NCI-H128 (cell line): ENCODE data around the gene DDR1.
"Not testable (repeated sequence)": the region's sequence is repeated elsewhere in the genome, so short reads cannot be mapped to it uniquely, and the experiment has no call there.

ENCODE experiments used
- DNase-seq: peaks from one replicate; lab custom pipeline; 2025; ENCODE audit not compliant: unreplicated experiment; lab: John Stamatoyannopoulos, UW

DDR1 gene

DNA sequence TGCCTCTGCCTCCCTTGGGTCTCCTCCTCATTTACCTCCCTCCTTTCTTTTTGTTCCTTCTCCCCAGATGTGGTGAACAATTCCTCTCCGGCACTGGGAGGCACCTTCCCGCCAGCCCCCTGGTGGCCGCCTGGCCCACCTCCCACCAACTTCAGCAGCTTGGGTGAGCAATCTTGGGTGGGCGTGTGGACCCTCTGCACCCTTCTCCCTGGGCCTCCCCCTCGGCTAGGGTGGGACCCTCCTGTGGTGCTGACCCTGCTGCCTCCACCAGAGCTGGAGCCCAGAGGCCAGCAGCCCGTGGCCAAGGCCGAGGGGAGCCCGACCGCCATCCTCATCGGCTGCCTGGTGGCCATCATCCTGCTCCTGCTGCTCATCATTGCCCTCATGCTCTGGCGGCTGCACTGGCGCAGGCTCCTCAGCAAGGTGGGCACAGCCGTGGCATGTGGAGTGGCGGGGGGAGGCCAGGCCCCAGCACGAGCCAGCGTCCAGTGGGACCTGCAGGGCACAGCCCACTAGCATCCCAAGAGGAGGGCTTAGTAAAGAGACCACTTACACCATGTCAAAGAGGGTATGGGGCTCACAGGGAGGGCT, 8.8 kb downstream of the DDR1 start:
- no peak for DNase-seq

DNA sequence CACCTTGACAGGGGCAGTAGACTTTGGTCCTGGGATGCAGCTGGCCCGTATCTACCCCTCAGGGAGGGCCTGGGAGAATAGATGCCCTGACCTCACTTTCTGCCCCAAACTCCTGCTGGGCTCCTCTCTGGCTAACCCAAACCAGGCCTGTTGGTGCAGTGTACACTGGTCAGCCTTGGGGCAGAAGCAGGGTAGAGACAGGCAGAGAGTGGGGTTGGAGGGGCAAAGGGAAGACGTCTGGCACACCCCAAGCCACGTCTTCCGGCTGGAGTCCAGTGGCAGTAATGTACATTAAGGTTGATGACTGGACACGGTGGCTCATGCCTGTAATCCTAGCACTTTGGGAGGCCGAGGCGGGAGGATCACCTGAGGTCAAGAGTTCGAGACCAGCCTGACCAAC, 9.3 kb downstream of the DDR1 start:
- DNase-seq = no peak

DNA sequence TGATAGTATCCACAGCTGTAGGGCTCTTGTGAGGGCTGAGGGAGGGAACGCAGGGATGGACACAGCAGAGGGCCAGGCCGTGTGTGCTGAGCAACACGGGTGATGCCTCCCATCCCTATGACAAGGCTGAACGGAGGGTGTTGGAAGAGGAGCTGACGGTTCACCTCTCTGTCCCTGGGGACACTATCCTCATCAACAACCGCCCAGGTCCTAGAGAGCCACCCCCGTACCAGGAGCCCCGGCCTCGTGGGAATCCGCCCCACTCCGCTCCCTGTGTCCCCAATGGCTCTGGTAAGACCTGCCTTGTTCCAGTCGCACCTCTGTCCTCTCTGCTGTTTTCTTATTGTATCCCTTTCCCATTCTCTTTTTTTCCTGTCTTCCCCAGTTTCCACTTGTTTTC, 10.1 kb downstream of the DDR1 start:
- no peak for DNase-seq

DNA sequence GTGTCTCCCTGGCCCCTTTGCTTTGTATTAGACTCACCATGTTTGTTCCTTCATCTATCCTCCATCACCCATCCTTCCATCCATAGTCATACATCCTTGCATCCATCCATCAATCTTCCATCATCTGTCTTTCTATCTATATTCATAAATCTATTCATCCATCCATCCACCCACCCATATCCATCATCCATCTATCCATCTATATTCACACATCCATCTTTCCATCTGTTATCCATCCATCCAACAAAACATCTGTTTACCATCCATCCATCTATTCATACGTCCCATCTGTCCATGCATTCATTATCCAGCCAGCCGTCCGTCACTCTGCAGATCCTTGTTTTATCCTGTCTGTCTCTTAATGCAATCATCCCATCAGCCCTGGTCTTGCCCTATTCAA, 10.6 kb downstream of the DDR1 start:
- DNase-seq = no peak

DNA sequence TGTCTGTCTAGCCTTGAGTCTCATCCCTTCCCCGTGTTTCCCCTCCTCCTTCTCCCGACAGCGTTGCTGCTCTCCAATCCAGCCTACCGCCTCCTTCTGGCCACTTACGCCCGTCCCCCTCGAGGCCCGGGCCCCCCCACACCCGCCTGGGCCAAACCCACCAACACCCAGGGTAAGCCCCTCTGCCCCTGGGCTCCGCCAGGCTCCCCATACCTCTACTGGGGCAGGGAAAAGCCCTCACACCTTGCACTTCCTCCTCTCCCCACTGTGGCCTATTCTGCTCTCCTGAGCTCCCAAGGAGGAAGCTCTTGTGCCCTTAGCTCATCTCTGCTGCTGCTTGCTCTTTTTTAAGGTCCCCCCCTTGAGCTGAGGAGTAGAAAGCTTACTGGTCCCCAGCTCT, 11.0 kb downstream of the DDR1 start:
- DNase-seq = no peak

DNA sequence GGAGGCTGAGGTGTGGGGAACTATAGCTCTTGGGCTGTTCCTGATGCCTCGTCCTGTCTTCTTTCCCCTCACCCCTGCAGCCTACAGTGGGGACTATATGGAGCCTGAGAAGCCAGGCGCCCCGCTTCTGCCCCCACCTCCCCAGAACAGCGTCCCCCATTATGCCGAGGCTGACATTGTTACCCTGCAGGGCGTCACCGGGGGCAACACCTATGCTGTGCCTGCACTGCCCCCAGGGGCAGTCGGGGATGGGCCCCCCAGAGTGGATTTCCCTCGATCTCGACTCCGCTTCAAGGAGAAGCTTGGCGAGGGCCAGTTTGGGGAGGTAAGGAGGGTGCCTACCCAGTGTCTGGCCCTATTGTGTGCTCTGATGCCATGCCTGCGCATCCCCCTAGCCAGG, 12.2 kb downstream of the DDR1 start:
- no peak for DNase-seq

DNA sequence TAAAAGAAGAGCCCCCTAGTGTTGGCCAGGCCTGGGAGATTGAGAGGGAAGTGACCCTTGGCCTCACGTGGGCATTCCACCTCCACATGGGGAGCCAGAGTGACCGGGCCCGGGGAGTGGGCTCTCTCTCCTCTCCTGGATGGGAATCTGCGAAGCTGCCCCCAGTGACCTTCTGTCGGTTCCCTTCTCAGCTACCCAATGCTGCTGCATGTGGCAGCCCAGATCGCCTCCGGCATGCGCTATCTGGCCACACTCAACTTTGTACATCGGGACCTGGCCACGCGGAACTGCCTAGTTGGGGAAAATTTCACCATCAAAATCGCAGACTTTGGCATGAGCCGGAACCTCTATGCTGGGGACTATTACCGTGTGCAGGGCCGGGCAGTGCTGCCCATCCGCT, 13.6 kb downstream of the DDR1 start:
- no peak for DNase-seq

DNA sequence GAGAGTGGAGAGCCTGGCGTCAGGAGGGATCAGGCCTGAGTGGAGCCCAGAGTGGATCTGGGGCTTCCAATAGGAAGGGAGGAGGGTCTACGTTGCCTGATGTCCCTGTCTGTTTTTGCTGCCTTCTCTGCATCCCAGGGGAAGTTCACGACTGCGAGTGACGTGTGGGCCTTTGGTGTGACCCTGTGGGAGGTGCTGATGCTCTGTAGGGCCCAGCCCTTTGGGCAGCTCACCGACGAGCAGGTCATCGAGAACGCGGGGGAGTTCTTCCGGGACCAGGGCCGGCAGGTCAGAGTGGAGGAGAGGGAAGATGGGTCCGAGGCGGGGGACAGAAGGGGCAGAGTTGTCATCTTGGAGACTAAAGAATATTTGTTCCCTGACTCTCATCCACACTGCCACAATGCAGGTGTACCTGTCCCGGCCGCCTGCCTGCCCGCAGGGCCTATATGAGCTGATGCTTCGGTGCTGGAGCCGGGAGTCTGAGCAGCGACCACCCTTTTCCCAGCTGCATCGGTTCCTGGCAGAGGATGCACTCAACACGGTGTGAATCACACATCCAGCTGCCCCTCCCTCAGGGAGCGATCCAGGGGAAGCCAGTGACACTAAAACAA, 14.5 kb downstream of the DDR1 start:
- DNase-seq = no peak

DNA sequence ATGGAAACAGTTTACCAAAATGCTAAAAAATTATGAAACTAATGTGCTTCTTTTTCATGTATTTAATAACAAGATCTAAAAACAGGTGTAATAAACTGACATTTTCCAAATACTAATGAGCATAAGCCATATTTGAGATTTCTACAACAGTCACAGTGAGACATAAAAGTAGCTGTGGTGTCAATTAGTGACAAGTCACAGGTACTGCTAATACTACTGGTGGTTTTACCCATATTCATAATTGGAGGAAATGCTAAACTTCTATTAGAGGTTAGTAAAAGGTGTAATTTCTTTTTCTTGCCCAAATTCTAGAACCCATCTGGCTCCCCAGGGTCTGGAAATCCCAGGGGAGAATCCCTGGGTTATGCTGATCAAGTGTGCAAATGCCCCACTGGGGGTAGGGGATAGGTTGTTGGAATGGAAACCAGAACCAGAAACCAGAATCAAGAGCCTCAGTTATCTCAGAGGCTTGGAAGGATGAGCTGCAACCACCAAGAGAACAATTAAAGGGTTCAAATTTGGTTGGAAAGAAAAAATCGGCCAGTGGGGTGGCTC, 16.6 kb downstream of the DDR1 start:
- no peak for DNase-seq

DNA sequence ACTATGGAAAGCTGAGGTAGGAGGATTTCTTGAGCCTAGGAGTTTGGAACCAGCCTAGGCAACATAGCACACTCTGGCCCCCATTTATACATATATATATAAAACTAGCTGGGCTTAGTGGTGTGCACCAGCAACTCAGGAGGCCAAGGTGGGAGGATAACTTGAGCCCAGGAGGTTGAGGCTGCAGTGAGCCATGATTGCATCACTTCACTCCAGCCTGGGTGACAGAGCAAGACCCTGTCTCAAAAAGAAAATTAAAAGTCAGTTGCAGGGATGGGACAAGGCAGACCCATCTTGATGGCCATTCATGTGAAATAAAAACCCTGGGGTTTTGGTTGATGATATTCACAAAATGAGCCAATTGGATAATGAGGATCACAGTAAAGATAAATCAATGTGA, 17.1 kb downstream of the DDR1 start:
- no peak for DNase-seq

DNA sequence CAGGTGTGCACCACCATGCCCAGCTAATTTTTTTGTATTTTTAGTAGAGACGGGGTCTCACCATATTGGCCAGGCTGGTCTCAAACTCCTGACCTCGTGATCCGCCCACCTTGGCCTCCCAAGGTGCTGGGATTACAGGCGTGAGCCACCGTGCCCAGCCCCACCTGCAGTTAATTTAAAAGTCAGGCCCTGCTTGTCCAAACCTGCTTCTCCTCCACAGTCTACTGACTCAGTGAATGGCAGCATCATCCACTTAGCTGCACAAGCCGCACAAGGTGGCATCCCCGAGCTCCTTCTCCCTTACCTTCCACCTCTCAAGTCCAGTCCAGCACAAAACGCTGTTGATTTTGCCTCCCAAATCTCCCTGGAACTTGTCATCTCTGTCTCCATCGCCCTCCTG, 17.9 kb downstream of the DDR1 start:
- not testable (repeated sequence) for DNase-seq

DNA sequence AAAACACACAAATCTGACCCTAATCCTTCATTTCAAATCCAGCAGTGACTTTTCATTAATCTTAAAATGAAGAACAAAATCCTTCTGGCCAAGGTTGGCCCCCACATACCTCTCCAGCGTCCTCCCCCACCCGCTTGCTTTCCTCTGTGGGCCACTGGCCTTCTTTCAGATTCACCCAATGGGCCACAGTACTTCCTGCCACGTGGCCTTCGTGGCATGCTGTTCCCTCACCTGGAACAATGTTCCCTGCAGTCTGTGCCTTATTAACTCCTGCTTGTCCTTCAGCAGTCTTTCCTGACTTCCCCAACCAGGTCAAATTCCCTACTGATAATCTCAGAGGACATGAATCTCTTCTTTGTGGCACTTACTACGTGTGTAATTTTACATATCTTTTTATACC, 18.4 kb downstream of the DDR1 start:
- DNase-seq = no peak

DNA sequence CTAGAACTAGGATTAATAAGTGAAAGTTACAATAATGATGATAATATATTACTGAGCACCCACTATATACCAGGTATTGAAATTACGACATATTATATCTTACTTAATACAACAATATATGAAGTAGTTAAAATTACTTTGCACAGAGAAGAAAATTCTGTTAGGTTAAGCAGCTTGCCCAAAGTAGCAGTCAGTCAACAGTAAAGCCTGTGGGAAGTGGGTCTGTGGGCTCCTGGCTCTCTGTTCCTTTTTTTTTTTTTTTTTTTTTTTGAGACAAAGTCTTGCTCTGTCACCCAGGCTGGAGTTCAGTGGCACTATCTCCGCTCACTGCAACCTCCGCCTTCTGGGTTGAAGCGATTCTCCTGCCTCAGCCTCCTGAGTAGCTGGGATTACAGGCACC, 18.9 kb downstream of the DDR1 start:
- no peak for DNase-seq

DNA sequence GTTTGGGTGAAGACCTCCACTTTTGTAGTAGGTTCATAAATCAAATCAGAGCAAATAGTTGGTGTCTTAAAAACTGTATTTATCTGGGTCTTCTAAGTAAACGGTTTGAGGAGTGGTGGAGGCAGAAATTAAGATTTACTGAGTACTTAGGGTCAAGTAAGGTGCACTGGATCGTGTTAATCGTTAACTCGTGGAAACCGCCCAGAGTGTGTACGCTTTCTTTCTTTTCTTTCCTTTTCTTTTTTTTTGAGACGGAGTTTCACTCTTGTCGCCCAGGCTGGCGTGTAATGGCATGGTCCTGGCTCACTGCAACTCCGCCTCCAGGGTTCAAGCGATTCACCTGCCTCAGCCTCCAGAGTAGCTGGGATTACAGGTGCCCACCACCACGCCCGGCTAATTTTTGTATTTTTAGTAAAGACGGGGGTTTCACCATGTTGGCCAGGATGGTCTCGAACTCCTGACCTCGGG, 23.0 kb downstream of the DDR1 start:
- DNase-seq = not testable (repeated sequence)

DNA sequence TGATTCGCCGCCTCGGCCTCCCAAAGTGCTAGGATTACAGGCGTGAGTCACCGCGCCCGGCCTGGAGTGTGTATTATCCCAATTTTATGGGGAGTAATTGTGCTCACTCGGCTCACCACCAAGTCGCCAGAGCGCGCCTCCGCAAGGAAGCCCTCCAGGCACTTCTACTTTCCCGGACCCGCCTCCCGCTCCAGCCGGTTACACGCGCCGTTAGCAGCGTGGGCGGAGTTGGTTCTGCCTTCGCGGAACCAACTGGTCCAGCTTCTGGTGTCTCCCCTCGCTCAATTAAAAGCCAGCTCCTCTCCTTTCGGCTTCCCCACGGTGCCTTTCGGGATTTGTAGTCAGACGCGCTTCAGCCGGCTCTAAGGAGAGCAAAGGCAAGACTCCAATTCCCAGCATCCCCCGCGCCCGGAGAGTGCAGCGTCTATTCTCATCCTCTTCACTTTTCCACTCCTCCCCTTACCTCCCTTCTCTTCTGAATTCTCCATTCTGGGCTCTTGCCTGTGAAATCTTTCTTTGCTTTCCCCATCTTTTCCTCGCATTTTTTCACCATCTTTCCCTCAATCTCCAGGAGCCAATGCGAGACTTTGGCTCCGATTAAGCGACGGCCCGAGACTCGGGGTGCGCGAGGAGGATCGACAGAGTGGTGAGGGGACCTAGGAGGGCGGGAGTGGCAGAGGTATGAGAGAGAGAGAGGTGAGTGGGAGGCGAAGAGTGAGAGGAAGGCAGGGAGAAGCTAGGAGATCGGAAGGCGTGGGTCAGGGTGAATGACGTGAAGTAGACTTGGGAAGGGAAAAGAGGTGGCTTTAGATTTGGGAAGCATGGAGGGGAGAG, 23.7 kb downstream of the DDR1 start, which contains the start of gene GTF2H4:
TSS of gene GTF2H4 (plus strand) at position 450 of the 834 bp plus-strand sequence.
- peak; percentile 97 for DNase-seq

DNA sequence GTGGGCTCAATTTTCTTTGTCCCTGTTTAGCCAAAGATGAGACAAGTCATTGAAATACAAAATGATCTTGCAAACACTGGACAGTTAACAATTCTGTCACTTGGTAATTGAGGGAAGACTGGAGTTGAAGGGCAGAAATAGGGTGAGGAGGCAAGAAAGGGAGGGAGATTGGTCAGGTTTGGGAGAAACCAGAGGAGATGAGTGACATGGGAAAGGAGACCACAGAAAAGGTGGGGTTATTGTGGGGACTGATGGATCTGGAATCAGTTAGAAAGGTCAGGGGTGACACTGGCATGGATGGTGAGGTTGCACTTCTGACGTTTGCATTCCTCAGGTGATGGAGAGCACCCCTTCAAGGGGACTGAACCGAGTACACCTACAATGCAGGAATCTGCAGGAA, 24.4 kb downstream of the DDR1 start:
- DNase-seq = no peak

DNA sequence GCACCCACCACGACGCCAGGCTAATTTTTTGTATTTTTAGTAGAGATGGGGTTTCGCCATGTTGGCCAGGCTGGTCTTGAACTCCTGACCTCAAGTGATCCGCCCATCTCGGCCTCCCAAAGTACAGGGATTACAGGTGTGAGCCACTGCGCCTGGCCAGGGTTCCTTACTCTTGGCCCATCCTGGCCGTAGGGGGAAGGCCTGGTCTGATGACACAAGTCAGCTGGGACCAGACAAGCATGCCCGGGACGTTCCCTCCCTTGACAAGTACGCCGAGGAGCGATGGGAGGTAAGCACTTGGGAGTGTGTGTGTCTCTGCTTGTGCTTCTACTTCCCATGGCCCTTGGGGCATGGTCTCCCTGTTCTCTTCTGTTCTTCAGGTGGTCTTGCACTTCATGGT, 26.2 kb downstream of the DDR1 start:
- not testable (repeated sequence) for DNase-seq

DNA sequence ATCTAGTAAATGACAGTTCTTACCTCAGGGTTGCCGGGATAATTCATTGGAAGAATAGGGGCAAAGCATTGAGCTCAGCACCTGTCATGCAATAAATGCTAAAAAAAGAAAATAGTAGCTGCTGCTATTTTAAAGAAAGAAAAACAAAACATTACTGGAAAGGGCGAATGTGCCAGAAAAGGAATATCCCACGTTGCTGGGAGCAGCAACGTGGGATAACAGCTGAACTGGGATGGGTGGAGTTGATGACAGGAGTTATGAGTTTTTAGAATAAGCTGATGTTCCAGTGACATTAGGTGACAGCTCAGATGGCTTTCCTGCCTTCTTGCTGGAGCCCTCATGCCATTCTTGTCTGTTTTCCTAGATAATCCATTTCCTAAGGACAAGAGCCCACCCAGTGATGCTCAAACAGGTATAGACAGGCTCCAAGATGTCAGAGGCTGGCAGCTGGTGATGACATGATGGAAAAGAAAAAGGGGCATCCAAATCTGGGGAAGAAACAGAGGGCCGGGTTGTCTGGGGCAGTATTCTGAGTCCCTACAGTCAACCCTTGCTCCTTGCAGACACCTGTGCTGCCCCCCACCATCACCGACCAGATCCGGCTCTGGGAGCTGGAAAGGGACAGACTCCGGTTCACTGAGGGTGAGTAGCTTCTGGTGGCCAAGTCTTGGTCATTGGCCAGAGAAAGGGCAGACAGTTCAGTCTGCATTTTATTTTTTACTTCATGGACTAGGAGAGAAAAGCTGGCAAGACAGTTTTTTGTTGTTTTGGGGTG, 28.6 kb downstream of the DDR1 start:
- DNase-seq = no peak

DNA sequence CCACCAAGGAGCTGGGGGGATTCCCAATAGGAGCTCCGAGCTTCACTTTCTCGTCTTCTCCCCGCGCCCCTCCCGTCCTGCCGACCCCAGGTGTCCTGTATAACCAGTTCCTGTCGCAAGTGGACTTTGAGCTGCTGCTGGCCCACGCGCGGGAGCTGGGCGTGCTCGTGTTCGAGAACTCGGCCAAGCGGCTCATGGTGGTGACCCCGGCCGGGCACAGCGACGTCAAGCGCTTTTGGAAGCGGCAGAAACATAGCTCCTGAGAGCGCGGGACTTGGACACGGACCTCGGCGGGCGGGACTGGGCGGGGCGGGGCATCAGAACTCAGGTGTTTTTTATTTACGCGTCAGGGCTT, 29.4 kb downstream of the DDR1 start:
- DNase-seq = no peak

DNA sequence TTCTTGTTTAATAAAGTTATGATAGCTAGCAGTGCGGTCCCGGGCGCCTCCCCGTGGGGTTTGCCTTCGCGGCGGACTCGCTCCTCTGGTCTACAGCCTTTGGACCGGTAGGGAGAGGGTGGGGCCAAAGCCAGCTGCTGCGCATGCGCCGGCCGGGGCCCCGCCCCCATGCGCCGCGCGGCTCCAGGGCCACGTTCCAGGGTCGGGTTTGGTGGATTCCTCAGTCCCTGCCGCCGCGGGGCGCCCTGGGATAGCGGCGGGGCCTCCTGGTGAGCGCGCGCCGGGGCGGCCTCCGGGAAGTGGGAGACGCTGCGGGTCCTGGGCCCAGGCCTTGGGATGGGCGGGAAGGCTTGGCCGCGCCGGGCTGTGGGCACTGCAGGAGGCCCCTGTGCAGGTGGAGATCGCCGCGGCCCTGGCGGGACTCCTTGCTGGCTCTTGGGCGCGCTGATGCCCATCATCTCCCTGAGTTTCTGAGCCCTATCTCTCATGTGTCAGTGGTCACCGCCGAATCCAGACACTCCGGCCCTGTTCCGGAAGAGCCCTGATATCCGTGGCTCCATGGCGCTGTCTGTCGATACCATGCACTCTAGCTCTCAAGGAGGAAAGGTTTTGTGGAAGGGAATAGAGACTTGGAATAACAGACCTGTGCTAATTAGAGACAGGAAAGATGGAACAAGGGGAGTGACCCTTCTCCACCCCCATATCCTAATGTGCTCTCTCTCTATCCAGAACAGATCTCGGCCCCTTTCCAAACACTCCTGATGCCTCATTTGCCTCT, 29.9 kb downstream of the DDR1 start, which contains the start of gene VARS2:
TSS of gene VARS2 (plus strand) at position 163 of the 778 bp plus-strand sequence. CDS start at position 762, 599 bp downstream.
- DNase-seq = peak; percentile 44
